Jurkat, Clone E6-1 (cell line): ENCODE data around the gene KCNJ15.

Experiments used
- DNase-seq: peaks from one replicate; pipeline ENCODE4 v3.0.0-alpha.2; 2011; ENCODE audit warnings: low read depth, low spot score
- H3K4me3 ChIP-seq: 2 replicates; pipeline ENCODE4 v1.5.1; 2011; ENCODE audit warnings: mild to moderate bottlenecking, low read length, control low read depth, moderate library complexity

KCNJ15 gene

DNA sequence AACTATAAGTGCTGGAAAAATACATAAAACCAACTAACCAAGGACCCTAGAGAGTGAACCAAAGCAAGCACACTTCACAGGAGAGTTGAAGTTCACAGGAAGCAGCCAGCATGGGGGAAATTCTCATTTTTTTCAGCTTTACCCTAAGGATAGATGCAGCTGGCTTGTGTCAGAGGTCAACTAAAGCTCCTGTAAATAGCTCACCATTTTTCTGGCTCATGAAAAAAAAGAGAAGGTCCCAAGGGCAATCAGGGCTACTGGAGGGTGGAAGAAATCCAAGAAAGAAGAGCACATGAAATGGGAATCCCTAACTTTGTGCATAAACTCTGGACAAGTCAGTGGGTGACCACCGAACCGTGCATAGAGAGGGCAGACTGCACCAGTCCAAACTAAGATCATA, 58.3 kb downstream of the KCNJ15 start:
- H3K4me3 ChIP-seq: no peak overlapping the region
- DNase-seq: no peak

GRCh38 chr21:38319781-38320180, 63.0 kb downstream of the KCNJ15 start:
- H3K4me3 ChIP-seq: no peak overlapping the region
- DNase-seq: no peak

GRCh38 chr21:38321568-38321967, 64.8 kb downstream of the KCNJ15 start:
- no peak for DNase-seq
- H3K4me3 ChIP-seq: no peak overlapping the region

- no peak for DNase-seq
- no peak overlapping the region for H3K4me3 ChIP-seq
Observed at GRCh38 chr21:38322311-38322950, 65.6 kb downstream of the KCNJ15 start.

DNA sequence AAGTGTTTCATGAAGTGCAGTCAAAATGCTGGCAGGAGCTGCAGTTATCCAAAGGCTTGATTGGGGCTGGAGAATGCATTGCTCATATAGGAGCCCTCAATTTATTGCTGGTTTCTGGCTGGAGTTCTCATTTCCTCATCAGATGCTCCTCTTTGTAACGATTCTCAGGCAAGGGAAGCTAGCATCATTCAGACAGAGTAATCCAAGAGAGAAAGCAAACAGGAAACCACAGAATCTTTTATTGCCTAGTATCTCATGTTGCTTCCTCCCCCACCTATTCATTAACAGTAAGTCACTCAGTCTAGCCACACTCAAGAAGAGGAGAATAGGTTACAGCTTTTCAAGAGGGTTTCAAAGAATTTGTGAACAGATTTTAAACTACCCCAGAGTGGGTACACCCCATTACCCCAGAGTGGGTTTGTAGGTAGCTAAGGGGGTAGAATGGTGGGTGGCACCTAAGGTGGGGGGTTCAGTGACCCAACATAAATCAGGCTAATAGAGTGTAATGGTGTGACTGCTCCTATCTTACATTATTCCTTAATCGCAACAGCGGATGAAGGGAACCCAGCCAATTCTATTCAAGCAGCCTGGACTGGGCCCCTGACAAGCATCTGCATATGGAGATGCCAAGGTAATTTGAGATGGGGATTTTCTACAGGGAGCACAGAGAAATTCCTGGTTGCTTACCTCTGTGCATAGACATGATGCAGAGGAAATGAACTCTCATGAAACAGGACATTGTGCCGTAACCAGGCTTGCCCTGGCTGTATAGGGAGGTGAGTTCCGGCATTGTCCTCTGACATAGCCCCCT, 67.1 kb downstream of the KCNJ15 start:
- DNase-seq: peak; percentile 69

DNA sequence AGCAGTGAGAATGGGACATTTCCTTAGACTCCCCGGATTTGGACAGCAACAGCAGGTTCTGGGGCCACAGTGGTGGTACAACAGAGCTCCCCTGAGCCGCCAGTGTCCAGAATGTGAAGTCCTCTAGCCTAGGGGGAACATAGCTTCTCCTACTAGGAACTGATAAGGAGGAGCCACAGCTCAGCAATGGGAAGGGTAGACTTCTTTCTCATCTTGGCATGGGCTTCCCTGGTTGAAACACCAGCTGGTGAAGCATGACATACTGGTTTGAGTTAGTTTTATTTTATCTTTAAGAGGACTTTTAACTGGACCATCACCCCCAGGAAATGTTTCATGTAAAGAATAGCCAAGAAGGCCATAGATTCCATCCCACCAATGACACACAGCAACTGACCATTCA, 68.4 kb downstream of the KCNJ15 start:
- H3K4me3 ChIP-seq: no peak overlapping the region
- DNase-seq: no peak

More for the DNA sequence above, 67.1 kb downstream of the KCNJ15 start:
- H3K4me3 ChIP-seq: no peak overlapping the region

- no peak overlapping the region for H3K4me3 ChIP-seq
- no peak for DNase-seq
Observed at GRCh38 chr21:38325731-38326420, 69.1 kb downstream of the KCNJ15 start.

DNA sequence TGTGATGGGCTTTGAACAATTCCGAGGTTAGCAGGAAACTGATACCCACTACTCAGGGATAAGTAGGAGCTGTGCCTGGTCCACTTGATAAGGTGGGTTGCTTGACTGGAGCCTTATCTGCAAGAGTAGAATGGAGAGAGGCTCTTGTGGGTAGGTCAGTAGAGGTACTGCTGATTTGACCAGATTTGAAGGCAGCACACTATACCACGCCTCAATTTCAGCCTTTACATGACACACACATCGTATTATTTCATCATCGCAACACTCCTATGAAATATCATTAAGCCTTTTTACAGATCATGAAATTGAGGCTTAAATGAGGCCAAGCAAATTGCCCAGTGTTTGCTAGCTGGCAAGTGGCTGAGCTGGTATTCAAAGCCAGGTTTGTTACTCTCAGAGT, 69.6 kb downstream of the KCNJ15 start:
- DNase-seq: no peak
- no peak overlapping the region for H3K4me3 ChIP-seq

- DNase-seq: no peak
- H3K4me3 ChIP-seq: no peak overlapping the region
Observed at GRCh38 chr21:38326899-38327298, 70.1 kb downstream of the KCNJ15 start.

DNA sequence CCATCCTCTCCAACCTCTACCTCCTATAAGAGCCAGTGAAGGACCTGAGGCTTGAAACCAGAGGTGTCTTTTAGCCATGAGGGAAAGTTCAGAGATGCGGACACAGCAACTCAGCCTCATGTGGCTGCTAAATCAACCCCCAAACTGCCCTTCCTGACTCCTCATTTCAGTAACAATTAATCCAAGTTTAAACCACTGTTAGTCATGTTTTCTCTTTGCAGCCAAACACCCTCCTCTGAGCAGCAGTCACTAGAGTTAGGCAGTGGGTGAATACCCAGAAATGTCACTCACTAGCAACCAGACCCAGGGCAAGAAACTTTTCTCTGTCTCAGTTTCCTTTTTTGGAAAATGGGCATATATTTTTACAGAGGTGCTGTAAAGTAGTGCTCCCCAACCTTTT, 71.2 kb downstream of the KCNJ15 start:
- no peak for DNase-seq
- H3K4me3 ChIP-seq: no peak overlapping the region

DNA sequence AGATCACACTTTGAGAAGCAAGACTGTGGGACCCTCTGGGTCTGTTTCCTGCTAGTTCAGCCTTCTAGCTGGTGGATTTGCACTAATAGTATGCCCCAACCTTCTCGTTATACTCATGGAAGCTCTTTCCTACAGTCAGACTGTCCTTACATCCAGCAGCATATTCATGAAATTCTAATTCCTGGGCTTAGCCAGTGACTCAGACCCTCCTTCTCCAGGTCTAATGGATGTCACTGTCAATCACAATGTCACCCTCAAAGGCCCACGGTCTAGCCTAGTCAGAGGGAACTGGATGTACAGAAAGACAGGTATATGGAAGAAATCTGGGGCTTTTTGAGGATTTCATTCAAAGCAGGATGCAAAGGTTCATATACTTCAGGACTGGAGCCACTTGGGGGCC, 72.4 kb downstream of the KCNJ15 start:
- DNase-seq: no peak
- H3K4me3 ChIP-seq: no peak overlapping the region

- no peak for DNase-seq
- no peak overlapping the region for H3K4me3 ChIP-seq
Observed at GRCh38 chr21:38330666-38331065, 73.9 kb downstream of the KCNJ15 start.

GRCh38 chr21:38333301-38334272, 76.8 kb downstream of the KCNJ15 start:
- no peak for DNase-seq
- H3K4me3 ChIP-seq: no peak overlapping the region

GRCh38 chr21:38334866-38335265, 78.1 kb downstream of the KCNJ15 start:
- no peak overlapping the region for H3K4me3 ChIP-seq
- DNase-seq: no peak

DNA sequence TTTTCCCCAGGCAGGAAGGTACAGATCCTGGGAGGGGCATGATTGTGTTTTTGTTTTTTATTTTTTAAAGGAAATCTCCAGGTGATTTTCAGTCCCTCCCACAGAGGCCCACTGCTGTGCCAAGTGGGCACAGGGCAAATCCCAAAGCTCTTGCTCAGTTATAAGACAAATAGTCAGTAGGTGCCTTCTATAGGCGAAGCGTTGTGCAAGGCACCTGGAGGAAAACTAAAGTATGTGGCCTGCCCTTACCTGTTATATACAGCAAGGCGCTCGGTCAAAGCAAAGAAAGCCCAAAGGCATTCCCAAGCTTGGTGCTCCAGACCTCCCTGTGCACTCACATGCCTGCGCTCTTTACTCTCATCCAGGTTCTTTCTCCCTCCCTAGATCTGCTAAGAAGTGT, 81.0 kb downstream of the KCNJ15 start:
- H3K4me3 ChIP-seq: no peak overlapping the region

DNA sequence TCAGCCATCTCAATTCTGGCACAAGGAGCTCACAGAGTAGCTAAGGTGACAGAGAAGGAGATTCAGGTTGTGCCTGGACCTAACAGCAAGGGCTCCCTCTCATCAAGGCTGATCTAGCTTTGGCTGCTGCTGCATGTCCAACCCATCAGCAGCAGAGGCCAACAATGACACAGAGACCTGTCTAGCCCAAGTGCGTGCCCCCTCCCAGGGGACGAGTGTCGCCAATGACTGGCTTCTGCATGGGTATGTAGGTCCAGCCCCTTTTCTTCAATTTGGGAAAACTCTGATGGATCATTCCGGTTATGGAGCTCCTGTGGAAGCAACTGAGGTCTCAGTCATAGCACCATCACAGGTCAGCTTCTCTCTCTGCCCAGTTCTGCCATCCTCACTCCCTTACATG, 83.3 kb downstream of the KCNJ15 start:
- H3K4me3 ChIP-seq: no peak overlapping the region
- no peak for DNase-seq

More for the DNA sequence above, 81.0 kb downstream of the KCNJ15 start:
- DNase-seq: no peak

DNA sequence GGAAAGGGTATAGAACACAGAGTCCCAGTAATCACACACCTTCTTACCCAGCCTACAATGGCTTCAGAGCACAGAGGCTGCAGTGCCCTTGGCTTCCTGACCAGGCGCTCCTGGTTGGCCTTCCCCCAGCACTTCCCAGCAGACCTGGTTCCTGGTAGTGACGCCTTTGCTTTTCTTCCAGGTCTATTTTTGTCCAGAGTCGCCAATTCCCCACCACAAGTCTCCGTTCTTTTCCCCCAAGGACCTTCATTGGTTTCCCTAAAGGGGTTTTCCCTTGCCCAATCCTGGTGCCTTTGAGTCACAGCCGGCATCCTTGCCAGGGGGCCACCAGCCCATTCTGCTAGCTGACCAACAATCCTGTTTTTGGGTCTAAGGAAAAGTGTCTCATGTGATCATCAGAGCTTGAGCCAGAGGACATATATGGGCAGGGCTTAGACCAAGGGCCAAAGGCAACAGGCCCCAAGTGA, 84.8 kb downstream of the KCNJ15 start:
- DNase-seq: no peak
- no peak overlapping the region for H3K4me3 ChIP-seq

DNA sequence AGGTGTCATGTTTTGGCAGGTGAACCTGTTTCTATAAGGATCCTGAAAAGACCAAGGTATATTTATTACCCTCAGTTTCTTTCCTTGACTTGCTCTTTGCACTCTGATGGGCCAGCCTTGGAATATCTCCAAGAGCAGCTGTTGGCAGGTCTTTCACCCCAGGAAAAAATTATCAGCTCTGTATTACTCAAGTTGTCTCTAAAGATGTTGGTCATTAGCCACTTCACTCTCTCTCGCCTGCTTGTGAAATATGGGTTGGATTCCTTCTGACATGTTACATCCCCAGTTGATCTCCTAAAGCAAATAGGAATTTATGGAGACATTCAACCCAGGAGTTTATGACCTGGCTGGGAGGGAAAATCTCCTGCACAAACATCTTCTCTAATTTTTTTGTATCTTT, 85.9 kb downstream of the KCNJ15 start:
- H3K4me3 ChIP-seq: no peak overlapping the region
- no peak for DNase-seq

GRCh38 chr21:38343691-38344090, 86.9 kb downstream of the KCNJ15 start:
- H3K4me3 ChIP-seq: no peak overlapping the region
- DNase-seq: no peak
